ENCODE data around the gene MYRFL. TPM values are rescaled to one million over a fixed set of nuclear protein-coding genes. Genes with fewer than 3 reads are reported as not detected.
"Not testable (repeated sequence)": the region's sequence is repeated elsewhere in the genome, so short reads cannot be mapped to it uniquely, and the experiment has no call there.

MYRFL gene
- not detected in 2 replicates for total RNA-seq

GRCh38 chr12:69824966-69825560 is at the start of gene MYRFL:
TSS of gene MYRFL (plus strand) at chr12:69825227. CDS start at chr12:69825518, 291 bp downstream.
- Mint-ChIP-seq H3K4me3 (no peak within 1 kb of the TSS), H3K9me3 (no peaks in the 10 kb centered on the region), H3K27me3 (peaks cover 5% of the 10 kb centered on the region), H3K27ac (no peak within 1 kb of the TSS), H3K36me3 (ENCODE audit: low read depth) (no peaks in the 10 kb centered on the region), H3K4me1 (no peaks in the 10 kb centered on the region)
- intact Hi-C loops (cut with micrococcal nuclease), result no loop called here
- no peak for DNase-seq

- H3K4me1 Mint-ChIP-seq, result no peaks in the 10 kb centered on the region
- intact Hi-C loops (cut with micrococcal nuclease), result no loop called here
- peaks cover 5% of the 10 kb centered on the region for H3K9me3 Mint-ChIP-seq
- no peak overlapping the region for H3K4me3 Mint-ChIP-seq
- no peak for DNase-seq
- no peak overlapping the region for H3K27ac Mint-ChIP-seq
- peaks cover 12% of the 10 kb centered on the region for H3K36me3 Mint-ChIP-seq (ENCODE audit: low read depth)
- no peaks in the 10 kb centered on the region for H3K27me3 Mint-ChIP-seq
Observed at GRCh38 chr12:69779928-69780327, 45.1 kb upstream of the MYRFL start.

GRCh38 chr12:69783365-69783764 is 41.7 kb upstream of the MYRFL start:
- H3K27me3 Mint-ChIP-seq, result no peaks in the 10 kb centered on the region
- DNase-seq, result no peak
- H3K4me1 Mint-ChIP-seq, result no peaks in the 10 kb centered on the region
- no peak overlapping the region for H3K4me3 Mint-ChIP-seq
- H3K9me3 Mint-ChIP-seq, result peaks cover 5% of the 10 kb centered on the region
- no peak overlapping the region for H3K27ac Mint-ChIP-seq
- intact Hi-C loops (cut with micrococcal nuclease), result no loop called here
- H3K36me3 Mint-ChIP-seq (ENCODE audit: low read depth), result peaks cover 23% of the 10 kb centered on the region

GRCh38 chr12:69789351-69789750 is 35.7 kb upstream of the MYRFL start:
- Mint-ChIP-seq H3K4me1 (no peaks in the 10 kb centered on the region), H3K4me3 (no peak overlapping the region), H3K27ac (no peak overlapping the region), H3K9me3 (peaks cover 25% of the 10 kb centered on the region), H3K27me3 (no peaks in the 10 kb centered on the region), H3K36me3 (ENCODE audit: low read depth) (peaks cover 32% of the 10 kb centered on the region)
- DNase-seq, result no peak
- intact Hi-C loops (cut with micrococcal nuclease), result no loop called here

GRCh38 chr12:69792533-69792932 is 32.5 kb upstream of the MYRFL start:
- Mint-ChIP-seq H3K27me3 (no peaks in the 10 kb centered on the region), H3K9me3 (peaks cover 34% of the 10 kb centered on the region), H3K27ac (no peak overlapping the region), H3K36me3 (ENCODE audit: low read depth) (peaks cover 36% of the 10 kb centered on the region), H3K4me3 (no peak overlapping the region), H3K4me1 (no peaks in the 10 kb centered on the region)
- no peak for DNase-seq
- intact Hi-C loops (cut with micrococcal nuclease), result no loop called here

- DNase-seq; intact Hi-C loops (cut with micrococcal nuclease); H3K27me3 Mint-ChIP-seq; H3K4me1 Mint-ChIP-seq; H3K4me3 Mint-ChIP-seq; H3K27ac Mint-ChIP-seq: not testable (repeated sequence)
- peaks cover 34% of the 10 kb centered on the region for H3K36me3 Mint-ChIP-seq (ENCODE audit: low read depth)
- H3K9me3 Mint-ChIP-seq, result peaks cover 18% of the 10 kb centered on the region
Observed at GRCh38 chr12:69807101-69807897, 17.7 kb upstream of the MYRFL start.

GRCh38 chr12:69810870-69811498 is 14.0 kb upstream of the MYRFL start:
- H3K27ac Mint-ChIP-seq, result no peak overlapping the region
- intact Hi-C loops (cut with micrococcal nuclease), result no loop called here
- no peak for DNase-seq
- H3K36me3 Mint-ChIP-seq (ENCODE audit: low read depth), result peaks cover 26% of the 10 kb centered on the region
- H3K9me3 Mint-ChIP-seq, result peaks cover 18% of the 10 kb centered on the region
- no peaks in the 10 kb centered on the region for H3K27me3 Mint-ChIP-seq
- H3K4me1 Mint-ChIP-seq, result peaks cover under 1% of the 10 kb centered on the region
- H3K4me3 Mint-ChIP-seq, result no peak overlapping the region

GRCh38 chr12:69816082-69816481 is 8.9 kb upstream of the MYRFL start:
- no peaks in the 10 kb centered on the region for H3K27me3 Mint-ChIP-seq
- H3K36me3 Mint-ChIP-seq (ENCODE audit: low read depth), result peaks cover under 1% of the 10 kb centered on the region
- DNase-seq, result no peak
- peaks cover 2% of the 10 kb centered on the region for H3K4me1 Mint-ChIP-seq
- no peak overlapping the region for H3K4me3 Mint-ChIP-seq
- intact Hi-C loops (cut with micrococcal nuclease), result no loop called here
- H3K9me3 Mint-ChIP-seq, result peaks cover under 1% of the 10 kb centered on the region
- no peak overlapping the region for H3K27ac Mint-ChIP-seq

- DNase-seq, result no peak
- intact Hi-C loops (cut with micrococcal nuclease), result no loop called here
- Mint-ChIP-seq H3K27ac (no peak overlapping the region), H3K27me3 (no peaks in the 10 kb centered on the region), H3K4me3 (no peak overlapping the region), H3K36me3 (ENCODE audit: low read depth) (no peaks in the 10 kb centered on the region), H3K4me1 (peaks cover under 1% of the 10 kb centered on the region), H3K9me3 (no peaks in the 10 kb centered on the region)
Observed at GRCh38 chr12:69821032-69821455, 4.0 kb upstream of the MYRFL start.

GRCh38 chr12:69821456-69822159 is 3.4 kb upstream of the MYRFL start:
- H3K4me3 Mint-ChIP-seq, result no peak overlapping the region
- no peaks in the 10 kb centered on the region for H3K9me3 Mint-ChIP-seq
- no peak overlapping the region for H3K27ac Mint-ChIP-seq
- no peaks in the 10 kb centered on the region for H3K27me3 Mint-ChIP-seq
- H3K36me3 Mint-ChIP-seq (ENCODE audit: low read depth), result no peaks in the 10 kb centered on the region
- intact Hi-C loops (cut with micrococcal nuclease), result no loop called here
- H3K4me1 Mint-ChIP-seq, result no peaks in the 10 kb centered on the region
- DNase-seq, result no peak

GRCh38 chr12:69822201-69822860 is 2.7 kb upstream of the MYRFL start:
- H3K9me3 Mint-ChIP-seq, result no peaks in the 10 kb centered on the region
- H3K27me3 Mint-ChIP-seq, result no peaks in the 10 kb centered on the region
- H3K4me3 Mint-ChIP-seq, result no peak overlapping the region
- no peak for DNase-seq
- no peaks in the 10 kb centered on the region for H3K4me1 Mint-ChIP-seq
- H3K27ac Mint-ChIP-seq, result no peak overlapping the region
- intact Hi-C loops (cut with micrococcal nuclease), result no loop called here
- H3K36me3 Mint-ChIP-seq (ENCODE audit: low read depth), result no peaks in the 10 kb centered on the region

- Mint-ChIP-seq H3K4me1 (no peaks in the 10 kb centered on the region), H3K9me3 (no peaks in the 10 kb centered on the region), H3K36me3 (ENCODE audit: low read depth) (no peaks in the 10 kb centered on the region), H3K4me3 (no peak overlapping the region), H3K27ac (no peak overlapping the region), H3K27me3 (peaks cover 2% of the 10 kb centered on the region)
- DNase-seq, result no peak
- intact Hi-C loops (cut with micrococcal nuclease), result no loop called here
Observed at GRCh38 chr12:69824028-69824427, 999 bp upstream of the MYRFL start.

GRCh38 chr12:69828897-69829296 is 3.9 kb downstream of the MYRFL start:
- Mint-ChIP-seq H3K27ac (no peak overlapping the region), H3K27me3 (peaks cover 12% of the 10 kb centered on the region), H3K9me3 (no peaks in the 10 kb centered on the region), H3K4me3 (no peak overlapping the region), H3K4me1 (no peaks in the 10 kb centered on the region), H3K36me3 (ENCODE audit: low read depth) (no peaks in the 10 kb centered on the region)
- DNase-seq, result no peak
- intact Hi-C loops (cut with micrococcal nuclease), result no loop called here

Data from activated CD4-positive, alpha-beta T cell treated with anti-CD3 and anti-CD28 coated beads, Interleukin-2, amount 10 ng/mL, durations not matched to agents 24 days and 14 days (primary cell).